HepG2 (cell line): ENCODE results near the gene CLEC4M. TPM values are rescaled to one million over a fixed set of nuclear protein-coding genes. Genes with fewer than 3 reads are reported as not detected.

Source experiments
- ATAC-seq: fragments of 200-7000 bp; cut with Tn5 transposase; 3 replicates; pipeline ENCODE4 v1.9.1; 2020; ENCODE audit warnings: mild to moderate bottlenecking, moderate library complexity
- BruUV-seq: library from RNA; stranded (reverse); fragments of 400-500 nt; replicated peaks from 2 replicates; lab custom pipeline; 2021; lab: Mats Ljungman, UMichigan
- CTCF ChIA-PET: fragments of 300-600 bp; formaldehyde crosslinking; extraction: SDS; loops from one replicate; lab custom pipeline; 2021; ENCODE audit warnings: low total read pairs, inconsistent platforms, low intra/inter-chr PET ratio; lab: Yijun Ruan, JAX
- POLR2A ChIA-PET: fragments of 350-600 bp; sonication (Branson Sonifier 250); formaldehyde crosslinking; loops from one replicate; lab custom pipeline; 2020; ENCODE audit warnings: antibody characterized with exemption, inconsistent platforms; lab: Yijun Ruan, JAX
- DNase-seq: peaks from one replicate; pipeline ENCODE4 v3.0.0-alpha.2; 2015; ENCODE audit warnings: low spot score
- FAIRE-seq: peaks from 3 replicates; lab custom pipeline; 2011; peaks lifted over from hg19 to GRCh38; lab: Jason Lieb, UNC
- H2AFZ ChIP-seq: one replicate; pipeline ENCODE4 v1.6.1; 2011; ENCODE audit warnings: low read length, inconsistent platforms
- H3K27ac ChIP-seq: fragments of 300-600 bp; 3 replicates; pipeline ENCODE4 v1.8.0; 2011; ENCODE audit warnings: mixed run types, mild to moderate bottlenecking, mixed read lengths, low read length, inconsistent platforms; ENCODE audit not compliant: insufficient read depth; ENCODE audit errors: extremely low read length
- H3K27me3 ChIP-seq, 2 experiments: fragments of 200-600 bp in 1 of 2; 2 replicates in 1 of 2; 3 replicates in 1 of 2; pipeline versions ENCODE4 v1.6.0 to v1.8.0; 2011; ENCODE audit warnings: low read length in 2 of 2, mild to moderate bottlenecking in 2 of 2, moderate library complexity in 2 of 2, inconsistent platforms in 1 of 2; ENCODE audit not compliant: insufficient read depth in 2 of 2, control insufficient read depth in 1 of 2
- H3K36me3 ChIP-seq, 2 experiments: fragments of 200-600 bp in 1 of 2; replicated peaks in 1 of 2; 2 replicates in 1 of 2; 3 replicates in 1 of 2; pipeline versions ENCODE4 v1.5.1 to v1.8.0; 2011; ENCODE audit warnings: low read length in 2 of 2, inconsistent platforms in 1 of 2; ENCODE audit not compliant: insufficient read depth in 2 of 2, control insufficient read depth in 1 of 2
- H3K4me1 ChIP-seq: 2 replicates; pipeline ENCODE4 v1.5.1; 2012; ENCODE audit warnings: low read length, inconsistent platforms; ENCODE audit not compliant: insufficient read depth
- H3K4me2 ChIP-seq: 2 replicates; pipeline ENCODE4 v1.6.0; 2011; ENCODE audit warnings: low read depth, low read length, inconsistent platforms
- H3K4me3 ChIP-seq, 3 experiments: fragments of 200-600 bp in 1 of 3; sonication (generic), shearing (Covaris generic) in 1 of 3; replicated peaks in 1 of 3; 2 replicates each; pipeline ENCODE4 v1.5.1; 2011 to 2016; ENCODE audit warnings: low read length in 3 of 3, inconsistent platforms in 2 of 3, low read depth in 2 of 3, mild to moderate bottlenecking in 2 of 3, control low read depth in 1 of 3, mixed read lengths in 1 of 3; ENCODE audit not compliant: insufficient read depth in 1 of 3
- H3K79me2 ChIP-seq: one replicate; pipeline ENCODE4 v1.6.1; 2011; ENCODE audit warnings: low read length, inconsistent platforms; ENCODE audit not compliant: insufficient read depth
- H3K9ac ChIP-seq: 2 replicates; pipeline ENCODE4 v1.6.0; 2011; ENCODE audit warnings: mild to moderate bottlenecking, low read depth, low read length, inconsistent platforms; ENCODE audit not compliant: insufficient read depth
- H3K9me3 ChIP-seq: 2 replicates; pipeline ENCODE4 v1.5.1; 2012; ENCODE audit warnings: mild to moderate bottlenecking, low read length
- H4K20me1 ChIP-seq: 2 replicates; pipeline ENCODE4 v1.6.0; 2011; ENCODE audit warnings: inconsistent platforms, mild to moderate bottlenecking, low read length, moderate library complexity; ENCODE audit not compliant: insufficient read depth
- HNRNPUL1 ChIP-seq: fragments of 200-400 bp; formaldehyde crosslinking; IDR thresholded peaks from 2 replicates; pipeline ENCODE4 v1.6.1; 2017; ENCODE audit warnings: low read depth, mild to moderate bottlenecking, low read length, moderate library complexity
- KDM2A ChIP-seq: sonication (generic); formaldehyde crosslinking; IDR thresholded peaks from 2 replicates; pipeline ENCODE4 v1.4.0; 2020; ENCODE audit warnings: low read depth, missing genetic modification reagents, borderline replicate concordance
- KDM3A ChIP-seq: IDR thresholded peaks from 2 replicates; pipeline ENCODE4 v1.6.1; 2018; ENCODE audit warnings: low read depth, missing compliant biosample characterization
- NR2F6 ChIP-seq, 2 experiments: IDR thresholded peaks; 2 replicates each; pipeline ENCODE4 v1.6.1; 2016; ENCODE audit warnings: antibody characterized with exemption in 1 of 2, mild to moderate bottlenecking in 1 of 2
- RAD51 ChIP-seq: fragments of 450-650 bp; IDR thresholded peaks from 2 replicates; pipeline ENCODE4 v1.6.1; 2016; ENCODE audit warnings: borderline replicate concordance
- SATB2 ChIP-seq: sonication (generic); formaldehyde crosslinking; IDR thresholded peaks from 2 replicates; pipeline ENCODE4 v1.5.0; 2020; ENCODE audit warnings: missing genetic modification reagents
- ZFP41 ChIP-seq: sonication (generic); formaldehyde crosslinking; IDR thresholded peaks from 2 replicates; pipeline ENCODE4 v1.4.0; 2020; ENCODE audit warnings: mild to moderate bottlenecking, missing genetic modification reagents, borderline replicate concordance
- ZNF121 ChIP-seq: sonication (generic); formaldehyde crosslinking; IDR thresholded peaks from 2 replicates; pipeline ENCODE4 v1.5.0; 2020; ENCODE audit warnings: mild to moderate bottlenecking, missing genetic modification reagents
- ZNF230 ChIP-seq: sonication (generic); formaldehyde crosslinking; IDR thresholded peaks from 2 replicates; pipeline ENCODE4 v1.4.0; 2020; ENCODE audit warnings: mild to moderate bottlenecking, missing genetic modification reagents
- ZNF501 ChIP-seq: sonication (generic); formaldehyde crosslinking; IDR thresholded peaks from 2 replicates; pipeline ENCODE4 v1.5.1; 2020; ENCODE audit warnings: mild to moderate bottlenecking, moderate library complexity, missing genetic modification reagents
- ZNF678 ChIP-seq: sonication (generic); formaldehyde crosslinking; IDR thresholded peaks from 2 replicates; pipeline ENCODE4 v1.4.0; 2020; ENCODE audit warnings: mild to moderate bottlenecking, missing genetic modification reagents
- ZSCAN29 ChIP-seq: sonication (generic); formaldehyde crosslinking; conservative IDR thresholded peaks from 2 replicates; pipeline ENCODE4 v1.4.0; 2020; ENCODE audit warnings: mild to moderate bottlenecking, missing genetic modification reagents
- ZZZ3 ChIP-seq: sonication (generic); formaldehyde crosslinking; IDR thresholded peaks from 2 replicates; pipeline ENCODE4 v1.4.0; 2020; ENCODE audit warnings: missing genetic modification reagents, mild to moderate bottlenecking, borderline replicate concordance
- WGBS: methylation state at CpG from one replicate; pipeline ENCODE4 v1.1.6; 2017; ENCODE audit warnings: low lambda C conversion rate; 5-methylcytosine and 5-hydroxymethylcytosine counted together
- in situ Hi-C: cut with HindIII; loops from 2 replicates; pipeline ENCODE4 v1.10.0; 2017; ENCODE audit warnings: low pct_unique_long_range_greater_than_20kb; ENCODE audit not compliant: extremely low pct_ligation_motif_present
- intact Hi-C: fragments of 100-400 bp; cut with micrococcal nuclease; formaldehyde crosslinking; loops from one replicate; pipeline ENCODE4 v1.10.0; 2022; ENCODE audit not compliant: unreplicated experiment
- polyA plus RNA-seq, 8 experiments: library from polyadenylated mRNA; depleted of rRNA in 3 of 8; stranded (reverse) in 7 of 8; unstranded in 1 of 8; fragments of >200 nt; fragmentation: Illumina TruSeq in 4 of 8; extraction: Trizol in 4 of 8; gene quantifications; 2 replicates each; pipeline versions ENCODE4 v1.2.1 to v1.2.3, GENCODE V29; 2011 to 2016; ENCODE audit warnings: low read depth in 4 of 8, missing spikeins in 1 of 8, mixed read lengths in 1 of 8; ENCODE audit not compliant: insufficient read depth in 1 of 8
- total RNA-seq, 5 experiments: library from RNA; depleted of rRNA; stranded (reverse); fragments of >200 nt; fragmentation: Illumina TruSeq; extraction: Trizol; gene quantifications; 2 replicates each; pipeline ENCODE4 v1.2.3, GENCODE V29; 2016; ENCODE audit warnings: low read depth in 1 of 5
- TF ChIP-seq, protein P1 (sequence below): IDR thresholded peaks from 2 replicates; pipeline ENCODE4 v1.6.1; 2016; ENCODE audit warnings: missing compliant biosample characterization, missing genetic modification reagents, borderline replicate concordance
- TF ChIP-seq, protein P2 (sequence below): sonication (generic); formaldehyde crosslinking; IDR thresholded peaks from 2 replicates; pipeline ENCODE4 v1.4.0; 2020; ENCODE audit warnings: missing genetic modification reagents
- TF ChIP-seq, protein P3 (sequence below): sonication (generic); formaldehyde crosslinking; IDR thresholded peaks from 2 replicates; pipeline ENCODE4 v1.5.1; 2020; ENCODE audit warnings: missing genetic modification reagents, mild to moderate bottlenecking, borderline replicate concordance

Gene CLEC4M
- total and polyA plus RNA-seq, 2 of the 13 experiments (the other 11 are each of a cell fraction or from before 2014, with no cell fraction given): not detected

DNA sequence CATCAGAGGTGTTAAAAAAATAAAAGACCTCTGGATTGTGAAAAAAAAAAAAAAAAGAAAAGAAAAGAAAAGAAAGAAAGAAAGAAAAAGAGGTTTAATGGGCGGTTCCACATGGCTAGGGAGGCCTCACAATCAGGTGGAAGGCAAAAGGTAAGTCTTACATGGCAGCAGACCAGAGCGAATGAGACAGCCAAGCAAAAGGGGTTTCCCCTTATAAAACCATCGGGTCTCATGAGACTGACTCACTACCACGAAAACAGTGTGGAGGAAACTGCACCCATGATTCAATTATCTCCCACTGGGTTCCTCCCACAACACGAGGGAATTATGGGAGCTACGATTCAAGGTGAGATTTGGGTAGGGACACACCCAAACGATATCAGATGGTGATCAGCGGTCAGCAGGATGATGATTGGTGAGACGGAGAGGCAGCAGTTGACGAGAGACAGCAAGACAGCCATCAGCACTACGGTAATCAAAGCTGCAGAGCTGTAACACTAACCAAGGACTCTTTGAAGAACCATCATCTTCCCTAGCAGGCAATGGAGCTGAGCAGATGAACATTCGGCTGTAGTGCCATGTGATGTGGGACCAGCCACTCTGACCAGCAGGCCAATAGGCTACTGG is 11.8 kb upstream of the CLEC4M start:
- no peak for TF ChIP-seq KDM3A (CRISPR knock-in tag)
- TF ChIP-seq, protein P1, sequence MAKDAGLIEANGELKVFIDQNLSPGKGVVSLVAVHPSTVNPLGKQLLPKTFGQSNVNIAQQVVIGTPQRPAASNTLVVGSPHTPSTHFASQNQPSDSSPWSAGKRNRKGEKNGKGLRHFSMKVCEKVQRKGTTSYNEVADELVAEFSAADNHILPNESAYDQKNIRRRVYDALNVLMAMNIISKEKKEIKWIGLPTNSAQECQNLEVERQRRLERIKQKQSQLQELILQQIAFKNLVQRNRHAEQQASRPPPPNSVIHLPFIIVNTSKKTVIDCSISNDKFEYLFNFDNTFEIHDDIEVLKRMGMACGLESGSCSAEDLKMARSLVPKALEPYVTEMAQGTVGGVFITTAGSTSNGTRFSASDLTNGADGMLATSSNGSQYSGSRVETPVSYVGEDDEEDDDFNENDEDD (CRISPR knock-in tag): no peak
- TF ChIP-seq ZNF678 (CRISPR knock-in tag): no peak
- TF ChIP-seq, protein P2, sequence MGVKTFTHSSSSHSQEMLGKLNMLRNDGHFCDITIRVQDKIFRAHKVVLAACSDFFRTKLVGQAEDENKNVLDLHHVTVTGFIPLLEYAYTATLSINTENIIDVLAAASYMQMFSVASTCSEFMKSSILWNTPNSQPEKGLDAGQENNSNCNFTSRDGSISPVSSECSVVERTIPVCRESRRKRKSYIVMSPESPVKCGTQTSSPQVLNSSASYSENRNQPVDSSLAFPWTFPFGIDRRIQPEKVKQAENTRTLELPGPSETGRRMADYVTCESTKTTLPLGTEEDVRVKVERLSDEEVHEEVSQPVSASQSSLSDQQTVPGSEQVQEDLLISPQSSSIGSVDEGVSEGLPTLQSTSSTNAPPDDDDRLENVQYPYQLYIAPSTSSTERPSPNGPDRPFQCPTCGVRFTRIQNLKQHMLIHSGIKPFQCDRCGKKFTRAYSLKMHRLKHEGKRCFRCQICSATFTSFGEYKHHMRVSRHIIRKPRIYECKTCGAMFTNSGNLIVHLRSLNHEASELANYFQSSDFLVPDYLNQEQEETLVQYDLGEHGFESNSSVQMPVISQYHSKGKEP (CRISPR knock-in tag): no peak
- no peak for TF ChIP-seq ZNF230 (CRISPR knock-in tag)
- no peak for TF ChIP-seq ZNF501
- no peak for TF ChIP-seq ZZZ3 (CRISPR knock-in tag)
- no peak for TF ChIP-seq KDM2A (CRISPR knock-in tag)
- TF ChIP-seq, protein P3, sequence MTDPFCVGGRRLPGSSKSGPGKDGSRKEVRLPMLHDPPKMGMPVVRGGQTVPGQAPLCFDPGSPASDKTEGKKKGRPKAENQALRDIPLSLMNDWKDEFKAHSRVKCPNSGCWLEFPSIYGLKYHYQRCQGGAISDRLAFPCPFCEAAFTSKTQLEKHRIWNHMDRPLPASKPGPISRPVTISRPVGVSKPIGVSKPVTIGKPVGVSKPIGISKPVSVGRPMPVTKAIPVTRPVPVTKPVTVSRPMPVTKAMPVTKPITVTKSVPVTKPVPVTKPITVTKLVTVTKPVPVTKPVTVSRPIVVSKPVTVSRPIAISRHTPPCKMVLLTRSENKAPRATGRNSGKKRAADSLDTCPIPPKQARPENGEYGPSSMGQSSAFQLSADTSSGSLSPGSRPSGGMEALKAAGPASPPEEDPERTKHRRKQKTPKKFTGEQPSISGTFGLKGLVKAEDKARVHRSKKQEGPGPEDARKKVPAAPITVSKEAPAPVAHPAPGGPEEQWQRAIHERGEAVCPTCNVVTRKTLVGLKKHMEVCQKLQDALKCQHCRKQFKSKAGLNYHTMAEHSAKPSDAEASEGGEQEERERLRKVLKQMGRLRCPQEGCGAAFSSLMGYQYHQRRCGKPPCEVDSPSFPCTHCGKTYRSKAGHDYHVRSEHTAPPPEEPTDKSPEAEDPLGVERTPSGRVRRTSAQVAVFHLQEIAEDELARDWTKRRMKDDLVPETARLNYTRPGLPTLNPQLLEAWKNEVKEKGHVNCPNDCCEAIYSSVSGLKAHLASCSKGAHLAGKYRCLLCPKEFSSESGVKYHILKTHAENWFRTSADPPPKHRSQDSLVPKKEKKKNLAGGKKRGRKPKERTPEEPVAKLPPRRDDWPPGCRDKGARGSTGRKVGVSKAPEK: no peak
- no peak for TF ChIP-seq HNRNPUL1
- no peak for TF ChIP-seq ZFP41 (CRISPR knock-in tag)
- TF ChIP-seq NR2F6 (IDR thresholded peaks at IDR 0.05): no peak
- TF ChIP-seq NR2F6 (CRISPR knock-in tag; IDR thresholded peaks at IDR 0.05): no peak
- TF ChIP-seq ZNF121: no peak
- TF ChIP-seq RAD51: no peak
- TF ChIP-seq ZSCAN29 (CRISPR knock-in tag): no peak
- no peak for TF ChIP-seq SATB2 (CRISPR knock-in tag)
- TF ChIP-seq, all 625 proteins: peak for 0
- H3K27me3 ChIP-seq: peaks cover 2 to 4% of the 10 kb centered on the region in 2 experiments; a peak in 2 of 5 replicates
- in situ Hi-C loops (no loop called here), intact Hi-C loops (no loop called here)
- no TSS peak for BruUV-seq
- no peaks in the 10 kb centered on the region for H3K4me1 ChIP-seq
- H3K4me3 ChIP-seq: no peak overlapping the region
- ChIA-PET CTCF (no interaction called here), POLR2A (no interaction called here)
- WGBS: 17% methylated on average over 11 of the region's 12 CpGs
- no peak overlapping the region for H3K9ac ChIP-seq
- no peak for ATAC-seq
- H3K36me3 ChIP-seq: no peaks in the 10 kb centered on the region
- H3K27ac ChIP-seq: no peak overlapping the region
- DNase-seq: no peak
- no peaks in the 10 kb centered on the region for H4K20me1 ChIP-seq
- no peak for FAIRE-seq
- no peak overlapping the region for H2AFZ ChIP-seq
- H3K79me2 ChIP-seq: no peaks in the 10 kb centered on the region
- H3K9me3 ChIP-seq: peaks cover 6% of the 10 kb centered on the region; the same call in 1 of the 2 replicates
- H3K4me2 ChIP-seq: no peak overlapping the region
